NCI-H1436 treated with DMSO at 0.1 percent for 48 hours (cell line): ENCODE measurements around the gene CCDC85B.

ENCODE experiments used
- DNase-seq: peaks from one replicate; lab custom pipeline; 2025; lab: John Stamatoyannopoulos, UW

Gene CCDC85B

DNA sequence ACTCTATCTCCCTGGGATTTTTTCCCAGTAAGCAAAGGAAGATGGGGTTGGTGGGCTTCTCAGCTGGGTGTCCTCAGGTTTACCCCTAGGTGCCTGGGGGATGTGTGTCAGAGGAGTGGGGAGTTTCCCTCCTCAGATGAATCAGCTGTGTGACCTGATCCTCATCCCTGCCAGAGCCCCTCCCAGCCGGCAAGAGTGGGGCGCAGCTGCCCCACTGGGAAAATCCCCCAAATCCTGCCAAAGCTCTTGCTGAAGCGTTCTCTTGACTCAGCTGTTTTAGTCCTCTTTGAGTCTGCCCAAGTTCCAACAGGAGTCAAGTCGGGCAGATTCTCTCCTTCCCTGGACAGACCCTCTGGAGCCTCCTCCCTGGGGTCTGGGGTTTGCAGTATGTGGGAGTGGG lies 22.4 kb downstream of the CCDC85B start:
- DNase-seq = no peak

DNA sequence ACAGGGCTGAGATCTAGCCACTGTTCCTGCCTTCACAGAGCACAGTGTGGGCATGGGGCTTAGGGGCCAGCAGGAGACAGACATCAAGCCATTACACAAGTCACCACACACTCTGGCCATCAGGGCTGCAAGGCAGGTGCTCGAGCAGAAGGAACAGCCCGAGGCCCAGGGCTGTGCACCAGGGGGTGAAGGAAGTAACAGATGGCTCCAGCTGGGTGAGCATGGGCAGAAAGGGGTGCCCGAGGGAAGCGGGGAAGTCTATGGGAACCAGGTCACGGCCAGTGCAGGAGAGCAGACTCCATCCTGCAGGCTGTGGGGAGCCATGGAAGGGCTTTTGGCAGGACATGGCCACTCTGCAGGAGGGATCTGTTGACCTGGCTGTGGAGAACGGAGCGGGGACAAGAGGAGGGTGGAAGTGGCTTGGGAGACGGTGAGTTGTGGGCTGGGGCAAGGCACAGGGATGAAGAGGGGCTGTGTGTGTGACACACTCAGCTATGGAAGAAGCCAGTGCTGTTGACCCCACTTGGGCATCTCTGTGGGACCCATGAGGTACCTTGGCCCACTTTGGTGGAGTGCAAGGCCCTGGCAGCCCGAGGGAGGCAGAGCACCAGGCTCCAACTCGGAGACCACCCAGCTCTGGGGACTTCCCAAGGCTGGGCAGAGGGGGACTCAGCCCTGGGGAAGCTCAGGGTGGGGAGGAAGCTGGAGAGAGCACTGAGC lies 24.8 kb downstream of the CCDC85B start:
- no peak for DNase-seq

DNA sequence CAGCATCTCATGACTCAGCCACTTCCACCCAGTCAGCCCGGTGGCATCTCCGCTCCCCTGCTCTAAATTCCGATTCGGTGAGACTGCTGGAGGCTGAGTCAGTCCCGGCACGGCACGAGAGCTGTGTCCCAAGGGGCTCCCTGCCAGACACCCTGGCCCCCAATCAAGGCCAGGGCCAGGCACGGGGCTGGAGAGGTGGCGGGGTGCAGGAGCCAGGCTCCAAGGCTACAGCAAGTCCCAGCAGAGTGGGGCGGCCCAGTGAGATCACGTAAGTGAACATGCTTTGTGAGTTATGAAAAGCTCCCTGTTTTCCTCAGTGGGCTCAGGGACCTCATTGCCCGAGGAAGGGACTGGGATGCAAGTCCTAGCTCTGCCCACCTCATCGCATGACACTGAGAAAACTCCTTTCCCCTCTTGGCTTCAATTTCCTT lies 25.4 kb downstream of the CCDC85B start:
- no peak for DNase-seq

DNA sequence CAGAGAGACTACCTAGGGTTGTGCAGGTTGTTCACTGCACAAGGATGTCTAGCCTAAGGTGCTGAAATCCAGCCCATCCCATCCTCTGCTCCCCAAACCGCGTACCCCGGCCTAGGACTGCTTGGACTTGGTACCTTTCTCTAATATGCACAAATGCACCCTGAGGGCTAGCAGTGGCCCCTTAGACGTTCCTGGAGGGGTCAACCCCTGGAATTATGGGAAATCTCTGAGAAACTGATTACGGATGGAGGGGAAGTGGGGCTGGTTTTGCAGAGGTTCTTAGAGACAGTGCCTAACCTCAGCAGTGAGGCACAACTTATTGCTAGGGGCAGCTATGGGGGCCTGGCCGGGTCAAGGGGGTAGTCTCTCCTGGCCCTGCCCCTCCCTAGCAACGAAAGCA lies 25.9 kb downstream of the CCDC85B start:
- no peak for DNase-seq

DNA sequence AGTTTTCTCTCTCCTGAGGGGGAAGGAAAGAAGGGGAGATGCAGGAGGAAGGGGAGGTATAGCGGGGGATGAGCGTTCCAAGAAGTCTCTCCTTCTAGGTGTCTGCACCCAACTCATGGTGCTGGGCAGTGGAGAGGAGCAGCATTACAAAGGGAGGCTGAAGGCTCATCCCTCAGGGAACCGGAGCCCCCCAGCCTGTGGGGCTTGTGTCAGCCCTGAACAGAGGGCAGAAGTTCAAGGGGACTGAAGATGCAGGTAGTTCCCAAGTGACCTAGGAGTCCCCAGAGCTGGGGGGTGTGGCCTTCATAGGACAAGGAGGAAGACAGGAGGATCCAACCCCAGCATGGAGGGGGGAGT lies 26.6 kb downstream of the CCDC85B start:
- no peak for DNase-seq

DNA sequence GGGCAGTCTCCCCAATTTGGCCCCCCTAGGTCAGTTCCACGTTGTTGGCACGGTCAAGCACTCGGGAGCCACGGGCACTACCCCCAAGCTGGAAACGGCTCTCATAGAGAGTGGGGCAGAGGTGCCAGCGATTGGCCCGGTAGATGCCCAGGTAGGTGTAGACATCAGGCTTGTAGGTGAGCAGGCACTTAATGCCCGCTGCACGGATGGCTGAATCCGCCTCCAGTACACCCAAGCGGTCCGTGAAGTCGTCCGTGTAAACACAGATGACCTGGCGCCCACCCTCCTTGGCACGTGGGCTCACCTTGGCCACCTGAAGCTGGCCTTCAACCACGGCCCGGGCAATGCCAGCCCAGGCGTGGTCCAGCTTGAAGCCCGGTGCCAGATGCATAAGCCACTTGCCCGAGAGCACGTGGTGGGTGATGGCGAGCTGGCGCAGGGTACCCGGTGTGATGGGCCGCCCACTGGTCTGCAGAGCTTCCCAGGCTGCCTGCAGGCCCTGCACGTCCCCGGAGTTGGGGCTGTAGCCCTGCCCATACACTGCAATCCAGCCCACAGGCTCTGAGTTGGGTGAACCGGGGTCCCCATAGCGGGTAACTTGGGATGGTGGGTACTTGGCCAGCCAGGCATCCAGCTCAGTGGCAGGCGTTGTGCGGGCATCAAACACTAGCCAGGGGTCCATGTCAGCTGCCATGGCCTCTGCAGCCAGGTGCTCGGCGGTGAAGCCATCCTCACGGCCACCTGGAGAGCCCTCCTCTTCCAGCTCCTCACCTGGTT lies 27.1 kb downstream of the CCDC85B start:
- no peak for DNase-seq

DNA sequence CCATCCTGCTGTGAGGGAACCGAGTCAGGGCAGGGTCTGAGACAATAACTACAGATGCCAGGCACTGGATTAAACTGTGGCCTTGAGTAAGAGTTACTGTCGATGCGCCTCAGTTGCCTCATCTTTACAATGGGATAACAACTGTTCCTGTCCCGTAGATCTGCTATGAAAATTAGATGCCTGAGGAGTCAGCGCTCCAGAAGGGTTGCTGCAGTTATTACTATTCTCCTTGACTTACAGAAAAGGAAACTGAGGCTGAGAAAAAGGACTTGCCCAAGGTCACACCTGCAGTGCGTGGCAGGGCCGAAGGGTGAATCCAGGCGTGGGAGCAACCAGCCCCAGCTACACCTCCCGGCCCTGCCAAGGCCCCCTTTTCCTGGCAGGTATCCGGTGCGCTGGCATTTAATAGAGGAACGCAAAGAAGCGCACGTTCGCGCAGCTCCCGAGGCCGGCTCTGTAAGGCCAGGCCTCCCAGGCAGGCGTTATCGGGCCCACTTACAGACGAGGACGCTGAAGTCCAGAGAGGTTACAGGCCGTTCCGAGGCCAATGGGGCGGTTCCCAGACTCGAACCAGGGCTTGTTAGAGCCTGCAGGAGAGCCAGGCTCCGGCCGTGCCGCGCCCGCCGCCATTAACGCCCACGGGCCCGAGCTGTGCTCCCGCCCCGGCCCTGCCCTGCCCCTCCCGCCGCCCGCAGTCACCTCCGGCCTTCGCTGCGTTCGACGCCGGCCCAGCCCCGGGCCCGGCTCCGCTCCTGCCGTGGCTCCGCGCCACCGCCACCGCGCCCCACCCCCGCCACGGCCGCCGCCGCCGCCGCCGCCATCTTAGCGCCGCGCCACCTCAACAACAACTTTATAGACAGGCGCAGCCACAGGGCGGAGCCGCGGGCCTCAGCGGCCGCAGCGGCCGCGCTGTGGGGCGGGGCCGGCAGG lies 28.0 kb downstream of the CCDC85B start, which contains the start of gene C11orf68:
Gene C11orf68, minus strand, starts transcription at position 852 of the 930 bp plus-strand sequence. Its CDS starts 31 bp downstream, at position 821.
- no peak for DNase-seq

DNA sequence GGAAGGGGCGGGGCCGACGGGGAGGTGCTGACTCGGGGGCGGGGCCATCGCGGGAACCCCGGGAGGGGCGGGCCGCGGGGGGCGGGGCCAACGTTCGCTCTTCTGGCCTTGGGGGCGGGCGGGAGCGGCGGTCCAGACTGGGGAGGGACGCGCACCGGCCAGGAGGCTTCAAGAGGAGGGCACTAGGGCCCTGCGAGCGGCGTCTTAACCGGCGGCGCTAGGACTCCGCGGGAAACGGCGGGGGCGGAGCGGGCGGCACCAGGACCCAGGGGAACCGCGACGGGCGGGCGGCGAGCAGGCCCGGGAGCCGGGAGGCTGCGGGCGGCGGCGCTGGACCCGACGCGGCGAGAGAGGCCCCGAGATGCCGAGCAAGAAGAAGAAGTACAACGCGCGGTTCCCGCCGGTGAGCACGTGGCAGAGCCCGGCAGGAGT lies 28.7 kb downstream of the CCDC85B start, which contains the start of gene DRAP1:
Gene DRAP1, plus strand, starts transcription at position 286 of the 432 bp plus-strand sequence. Its CDS starts 76 bp downstream, at position 362.
- DNase-seq = peak; percentile 93

DNA sequence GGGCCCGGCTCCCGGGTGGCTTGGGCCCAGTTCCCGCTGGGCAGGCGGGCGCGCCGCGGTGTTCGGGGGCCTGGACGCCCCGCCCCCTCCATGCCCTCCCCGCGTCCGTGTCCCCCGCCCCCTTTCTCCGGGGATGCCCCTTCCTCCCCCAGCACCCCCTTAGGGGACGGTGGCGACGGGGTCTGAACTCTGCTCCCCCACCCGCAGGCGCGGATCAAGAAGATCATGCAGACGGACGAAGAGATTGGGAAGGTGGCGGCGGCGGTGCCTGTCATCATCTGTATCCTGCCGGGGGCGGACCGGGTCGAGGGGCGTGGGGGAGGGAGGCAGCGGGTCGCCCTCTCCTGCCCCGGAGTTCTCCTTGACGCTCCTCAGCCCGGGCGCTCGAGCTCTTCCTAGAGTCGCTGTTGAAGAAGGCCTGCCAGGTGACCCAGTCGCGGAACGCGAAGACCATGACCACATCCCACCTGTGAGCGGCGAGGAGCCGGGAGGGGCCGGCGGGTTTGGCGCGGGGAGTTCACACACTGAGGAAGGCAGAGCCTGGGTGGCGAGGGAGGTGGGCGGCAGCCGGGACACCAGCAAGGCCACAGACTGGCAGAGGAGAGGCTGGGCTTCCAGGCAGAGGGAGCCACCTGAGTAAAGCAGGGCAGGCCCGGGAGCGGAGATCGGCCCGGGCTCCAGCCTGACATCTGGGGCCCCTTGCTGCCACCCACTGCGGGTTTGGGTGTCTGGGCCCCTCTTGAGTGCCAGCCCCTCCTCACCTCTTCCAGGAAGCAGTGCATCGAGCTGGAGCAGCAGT lies 29.3 kb downstream of the CCDC85B start:
- DNase-seq = no peak

DNA sequence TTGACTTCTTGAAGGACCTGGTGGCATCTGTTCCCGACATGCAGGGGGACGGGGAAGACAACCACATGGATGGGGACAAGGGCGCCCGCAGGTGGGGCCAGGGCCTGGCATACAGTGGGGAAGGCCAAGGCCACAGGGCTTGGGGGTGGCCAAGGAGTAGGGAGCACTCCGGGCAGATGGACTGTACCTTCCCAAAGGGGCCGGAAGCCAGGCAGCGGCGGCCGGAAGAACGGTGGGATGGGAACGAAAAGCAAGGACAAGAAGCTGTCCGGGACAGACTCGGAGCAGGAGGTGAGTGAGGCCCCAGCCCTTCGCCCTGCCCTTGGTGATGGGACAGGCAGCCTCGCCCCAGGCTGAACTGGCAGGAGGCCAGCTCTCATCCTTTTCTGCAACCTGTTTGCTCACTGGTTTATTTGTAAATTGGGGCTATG lies 29.9 kb downstream of the CCDC85B start:
- DNase-seq = no peak

DNA sequence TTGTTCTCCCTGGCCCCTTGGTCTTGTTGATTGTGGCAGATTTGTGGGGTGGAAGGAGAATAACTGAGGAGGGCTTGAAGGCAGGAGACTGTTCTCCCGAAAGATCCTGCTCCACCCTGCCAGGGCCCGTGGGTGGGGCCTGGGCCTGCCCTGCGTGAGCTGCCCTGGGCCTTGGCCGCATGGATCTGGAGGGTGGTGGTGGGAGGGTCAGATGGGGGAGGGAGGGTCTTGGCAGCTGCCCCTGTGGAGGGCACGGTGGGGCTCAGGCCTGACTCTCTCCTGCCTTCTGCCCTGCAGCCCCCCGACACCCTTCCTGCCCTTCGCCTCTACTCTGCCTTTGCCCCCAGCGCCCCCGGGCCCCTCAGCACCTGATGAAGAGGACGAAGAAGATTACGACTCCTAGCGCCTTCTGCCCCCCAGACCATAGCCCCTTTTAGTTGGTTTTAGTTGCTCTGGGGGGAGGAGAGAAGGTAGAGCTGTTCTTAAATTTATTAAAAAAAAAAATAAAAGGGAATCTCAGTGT lies 30.6 kb downstream of the CCDC85B start:
- no peak for DNase-seq

DNA sequence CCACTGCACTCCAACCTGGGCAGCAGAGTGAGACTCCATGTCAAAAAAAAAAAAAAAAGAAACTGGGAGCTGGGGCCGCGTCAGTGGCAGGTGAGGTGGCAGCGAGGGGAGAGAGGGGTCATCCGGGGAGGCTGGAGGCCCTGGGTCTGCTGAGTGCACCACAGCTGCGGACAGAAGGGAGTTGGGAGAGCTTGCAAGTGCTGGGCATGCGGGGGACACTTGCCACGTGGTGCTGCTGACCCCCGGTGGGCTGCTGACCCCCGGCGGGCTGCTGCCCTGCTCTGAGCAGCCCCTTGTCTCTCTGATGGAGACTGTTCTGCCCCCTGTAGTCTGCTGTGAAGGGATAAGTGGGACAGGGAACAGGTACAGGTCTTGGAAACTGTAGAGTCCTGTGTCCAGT lies 31.4 kb downstream of the CCDC85B start:
- no peak for DNase-seq

DNA sequence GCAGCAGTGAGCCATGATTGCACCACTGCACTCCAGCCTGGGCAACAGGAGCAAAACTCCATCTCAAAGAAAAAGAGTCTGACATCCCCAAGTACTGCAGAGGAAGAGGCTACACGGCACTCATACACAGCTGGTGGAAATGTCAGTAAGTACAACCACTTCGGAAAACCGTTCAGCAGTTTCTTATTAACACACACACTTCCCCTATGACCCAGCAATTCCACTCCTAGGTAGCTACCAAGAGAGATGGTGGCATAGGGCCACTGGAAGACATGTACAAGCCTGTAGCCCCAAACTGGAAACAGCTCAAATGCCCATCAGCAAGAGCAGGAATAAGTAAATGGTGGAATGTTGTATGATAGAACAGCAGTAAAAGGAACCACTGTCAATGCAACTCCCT lies 32.1 kb downstream of the CCDC85B start:
- DNase-seq = no peak

DNA sequence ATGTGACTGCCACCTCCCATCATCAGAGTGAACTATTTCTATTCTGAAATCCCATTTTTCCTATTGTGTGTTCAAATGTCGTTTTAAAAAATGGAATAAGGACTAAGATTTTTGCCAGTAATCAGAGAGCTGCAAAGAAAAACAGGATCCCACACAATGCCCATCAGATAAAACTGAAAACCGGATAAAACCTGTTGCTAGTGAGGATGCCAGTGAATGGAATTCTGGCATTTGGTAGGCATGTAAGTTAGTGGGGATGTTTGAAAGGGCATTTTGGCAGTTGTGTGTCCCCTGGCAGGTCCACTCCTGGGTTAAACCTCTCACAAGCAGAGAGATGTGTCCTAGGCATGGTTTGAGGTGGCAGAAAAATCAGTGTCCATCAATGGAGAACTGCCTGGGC lies 34.9 kb downstream of the CCDC85B start:
- no peak for DNase-seq

DNA sequence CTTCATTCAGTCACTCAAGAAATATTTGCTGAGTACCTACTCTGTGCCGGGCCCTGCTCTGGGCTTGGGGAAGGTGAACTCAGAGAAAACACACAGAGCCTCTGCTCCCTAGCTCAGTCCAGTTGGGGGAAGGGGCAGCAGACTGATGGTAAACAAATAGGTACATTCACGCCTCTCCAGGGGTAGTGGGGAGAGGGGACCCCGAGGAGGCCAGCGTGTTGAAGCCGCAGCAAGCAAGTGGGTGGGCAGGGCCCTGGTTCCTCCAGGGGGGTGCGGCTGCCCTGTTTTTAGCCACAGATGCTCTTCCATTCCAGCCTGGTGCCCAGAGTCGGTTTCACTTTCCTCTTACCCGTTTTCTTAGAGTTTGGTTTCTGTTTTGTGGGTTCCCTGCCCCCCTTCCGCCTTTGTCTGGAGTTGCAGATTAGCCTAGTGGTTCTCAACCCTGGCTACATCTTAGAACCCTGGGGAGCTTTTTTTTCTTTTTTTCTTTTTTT lies 37.5 kb downstream of the CCDC85B start:
- DNase-seq = no peak

DNA sequence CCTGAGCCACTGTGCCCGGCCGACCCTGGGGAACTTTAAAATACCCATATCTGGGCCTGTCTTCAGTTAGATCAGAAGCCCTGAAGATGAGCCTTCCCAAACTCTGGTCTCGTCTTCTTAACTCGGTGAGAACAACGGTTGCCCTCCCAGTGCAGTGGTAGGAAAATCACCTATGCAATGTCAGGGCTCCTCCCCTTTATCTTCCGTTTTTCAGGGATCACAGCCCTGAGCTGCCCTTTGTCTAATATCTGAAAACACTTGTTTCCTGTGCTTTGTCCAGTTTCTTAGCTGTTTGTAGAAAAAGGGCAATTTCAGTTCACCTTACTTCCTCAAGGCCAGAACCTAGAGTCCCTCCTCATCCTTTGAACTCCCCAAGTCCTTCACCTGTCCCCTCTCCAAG lies 38.2 kb downstream of the CCDC85B start:
- DNase-seq = no peak

DNA sequence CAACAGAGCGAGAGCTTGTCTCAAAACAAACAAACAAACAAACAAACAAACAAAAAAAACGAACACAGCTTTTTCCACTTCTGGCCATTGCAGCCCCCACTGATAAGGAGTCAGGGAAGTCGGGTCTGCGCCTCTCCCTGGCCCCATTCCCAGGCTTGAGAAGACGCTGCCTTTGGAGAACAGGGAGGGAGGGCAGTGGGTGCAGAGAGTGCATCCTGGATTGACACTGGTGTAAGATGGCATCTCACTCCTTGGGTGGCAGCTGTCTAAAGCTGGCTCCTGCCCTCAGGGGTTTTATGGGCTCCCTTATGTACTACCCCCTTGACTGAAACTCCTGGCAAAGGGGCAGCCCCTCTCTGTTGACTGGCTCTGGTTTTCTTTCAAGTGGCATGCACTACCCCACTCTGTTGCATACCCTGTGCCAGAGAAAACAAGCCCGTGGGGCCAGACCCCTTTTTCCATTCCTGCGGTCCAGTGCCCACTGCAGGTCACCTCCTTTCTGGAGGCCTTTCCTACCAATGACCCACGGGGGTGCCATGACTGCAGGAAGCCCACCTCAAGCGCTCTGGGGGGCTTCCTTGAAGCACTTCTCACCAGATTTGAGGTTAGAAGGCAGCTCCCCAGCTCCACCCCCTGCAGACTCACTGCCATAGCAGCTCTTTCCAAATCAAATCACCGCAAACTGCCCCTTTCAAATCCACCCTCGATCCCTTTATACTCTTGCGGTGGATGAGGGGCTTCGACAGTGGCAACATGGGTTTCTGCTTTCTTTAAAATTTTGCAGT lies 41.5 kb downstream of the CCDC85B start:
- DNase-seq = no peak

DNA sequence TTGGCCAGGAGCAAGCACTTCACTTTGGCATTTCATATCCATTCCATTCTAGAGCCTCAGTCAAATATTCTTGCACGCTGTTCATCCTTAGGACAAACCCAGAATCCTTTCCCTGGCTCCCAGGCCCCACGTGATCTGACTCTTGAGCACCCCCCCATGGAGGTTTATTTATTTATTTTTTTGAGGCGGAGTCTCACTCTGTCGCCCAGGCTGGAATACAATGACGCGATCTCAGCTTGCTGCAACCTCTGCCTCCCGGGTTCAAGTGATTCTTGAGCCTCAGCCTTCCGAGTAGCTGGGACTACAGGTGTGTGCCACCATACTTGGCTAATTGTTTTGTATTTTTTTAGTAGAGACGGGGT lies 42.1 kb downstream of the CCDC85B start:
- DNase-seq = no peak

DNA sequence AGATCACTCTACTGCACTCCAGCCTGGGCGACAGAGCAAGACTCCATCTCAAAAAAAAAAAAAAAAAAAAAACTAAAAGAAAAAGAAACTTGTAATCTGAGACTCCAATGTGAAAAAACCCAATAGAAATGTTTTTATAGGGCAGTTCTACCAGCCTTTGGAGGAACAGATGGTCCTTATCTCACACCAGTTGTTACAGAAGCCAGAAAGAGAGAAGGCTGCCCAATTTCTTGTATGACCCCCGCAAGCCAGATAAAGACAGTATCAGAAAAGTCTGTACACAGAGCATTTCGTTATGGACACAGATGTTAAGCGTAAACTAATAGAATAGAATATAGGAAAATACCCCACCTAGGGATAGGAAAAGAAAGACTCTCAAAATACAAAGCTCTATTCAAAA lies 43.5 kb downstream of the CCDC85B start:
- DNase-seq = no peak

DNA sequence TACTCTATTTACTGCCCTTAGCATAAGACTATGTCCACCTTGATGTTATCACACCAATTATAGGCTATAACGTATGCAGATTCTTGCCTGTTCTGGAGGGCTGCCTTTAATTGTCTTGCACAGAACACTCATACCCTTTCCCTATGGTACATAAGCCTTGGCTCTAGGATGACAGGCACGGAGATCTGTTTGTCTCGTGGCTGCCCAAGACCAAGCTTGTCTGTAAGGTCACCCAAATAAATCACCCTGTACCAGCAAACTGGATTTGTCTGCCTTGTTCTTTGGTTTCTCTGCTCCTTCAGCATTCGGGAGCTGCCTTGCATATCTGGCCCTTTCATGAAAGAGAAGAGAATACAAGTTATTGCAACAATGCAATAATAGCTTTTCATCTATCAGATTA lies 47.3 kb downstream of the CCDC85B start:
- no peak for DNase-seq
